ENCODE results near the gene SEC63. TPM values are rescaled to one million over a fixed set of nuclear protein-coding genes. Genes with fewer than 3 reads are reported as not detected.

The SEC63 gene, protein sequence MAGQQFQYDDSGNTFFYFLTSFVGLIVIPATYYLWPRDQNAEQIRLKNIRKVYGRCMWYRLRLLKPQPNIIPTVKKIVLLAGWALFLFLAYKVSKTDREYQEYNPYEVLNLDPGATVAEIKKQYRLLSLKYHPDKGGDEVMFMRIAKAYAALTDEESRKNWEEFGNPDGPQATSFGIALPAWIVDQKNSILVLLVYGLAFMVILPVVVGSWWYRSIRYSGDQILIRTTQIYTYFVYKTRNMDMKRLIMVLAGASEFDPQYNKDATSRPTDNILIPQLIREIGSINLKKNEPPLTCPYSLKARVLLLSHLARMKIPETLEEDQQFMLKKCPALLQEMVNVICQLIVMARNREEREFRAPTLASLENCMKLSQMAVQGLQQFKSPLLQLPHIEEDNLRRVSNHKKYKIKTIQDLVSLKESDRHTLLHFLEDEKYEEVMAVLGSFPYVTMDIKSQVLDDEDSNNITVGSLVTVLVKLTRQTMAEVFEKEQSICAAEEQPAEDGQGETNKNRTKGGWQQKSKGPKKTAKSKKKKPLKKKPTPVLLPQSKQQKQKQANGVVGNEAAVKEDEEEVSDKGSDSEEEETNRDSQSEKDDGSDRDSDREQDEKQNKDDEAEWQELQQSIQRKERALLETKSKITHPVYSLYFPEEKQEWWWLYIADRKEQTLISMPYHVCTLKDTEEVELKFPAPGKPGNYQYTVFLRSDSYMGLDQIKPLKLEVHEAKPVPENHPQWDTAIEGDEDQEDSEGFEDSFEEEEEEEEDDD
- 10 to 100 TPM; 34.8 to 80.9 (median 41.3) TPM for total RNA-seq

DNA sequence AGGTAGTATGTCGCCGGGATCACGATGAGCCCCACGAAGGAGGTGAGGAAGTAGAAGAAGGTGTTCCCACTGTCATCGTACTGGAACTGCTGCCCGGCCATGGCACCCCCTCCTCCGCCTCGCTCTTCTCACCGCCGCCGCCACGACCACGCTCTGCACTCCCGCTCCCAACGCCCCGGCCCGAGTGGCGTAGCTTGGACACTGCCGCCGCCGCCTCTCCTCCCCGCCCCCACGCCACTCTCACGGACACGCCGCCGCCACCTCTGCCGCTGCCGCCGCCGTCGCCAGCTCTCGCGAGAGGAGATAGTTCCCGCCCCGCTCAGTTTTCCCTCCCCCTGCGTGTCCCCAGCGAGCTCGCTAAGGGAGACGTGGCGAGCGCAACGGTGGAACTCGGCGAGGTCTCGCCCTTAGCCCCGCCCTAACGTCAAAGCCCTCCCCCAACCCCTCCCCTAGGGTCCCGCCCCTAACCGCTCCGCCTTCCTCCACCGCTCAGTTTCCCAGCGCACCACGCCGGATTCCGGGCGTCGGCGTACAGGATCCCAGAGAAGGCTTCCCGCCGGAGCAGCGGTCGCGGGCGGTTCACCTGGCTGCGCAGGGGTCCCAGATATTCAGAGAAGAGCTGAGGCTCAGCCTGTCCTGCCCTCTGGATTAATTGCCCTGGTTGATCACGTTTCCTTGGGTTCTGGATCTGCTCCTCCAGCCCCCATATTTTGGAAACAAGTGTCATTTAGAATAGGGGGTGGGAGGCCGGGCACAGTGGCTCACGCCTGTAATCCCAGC, at the start of gene SEC63:
TSS of gene SEC63 (minus strand) at position 300 of the 780 bp plus-strand sequence. CDS start at position 101, 199 bp downstream.
- H3K4me3 ChIP-seq: peak within 1 kb of the TSS; percentile 69 to 96 (median 84)
- H3K9me3 ChIP-seq: no peaks in the 10 kb centered on the region
- H3K27ac ChIP-seq: peak within 1 kb of the TSS; percentile 83 to 97 (median 90)
- no peaks in the 10 kb centered on the region for H3K27me3 ChIP-seq
- no peaks in the 10 kb centered on the region for H3K36me3 ChIP-seq
- DNase-seq: peak; percentile 94 to 99 (median 98)
- peaks cover 0 to 14% (median 0%) of the 10 kb centered on the region in 4 donors for H3K4me1 ChIP-seq
- TF ChIP-seq POLR2A (IDR thresholded peaks at IDR 0.05): peak; percentile 88 to 93
- TF ChIP-seq, protein P1, sequence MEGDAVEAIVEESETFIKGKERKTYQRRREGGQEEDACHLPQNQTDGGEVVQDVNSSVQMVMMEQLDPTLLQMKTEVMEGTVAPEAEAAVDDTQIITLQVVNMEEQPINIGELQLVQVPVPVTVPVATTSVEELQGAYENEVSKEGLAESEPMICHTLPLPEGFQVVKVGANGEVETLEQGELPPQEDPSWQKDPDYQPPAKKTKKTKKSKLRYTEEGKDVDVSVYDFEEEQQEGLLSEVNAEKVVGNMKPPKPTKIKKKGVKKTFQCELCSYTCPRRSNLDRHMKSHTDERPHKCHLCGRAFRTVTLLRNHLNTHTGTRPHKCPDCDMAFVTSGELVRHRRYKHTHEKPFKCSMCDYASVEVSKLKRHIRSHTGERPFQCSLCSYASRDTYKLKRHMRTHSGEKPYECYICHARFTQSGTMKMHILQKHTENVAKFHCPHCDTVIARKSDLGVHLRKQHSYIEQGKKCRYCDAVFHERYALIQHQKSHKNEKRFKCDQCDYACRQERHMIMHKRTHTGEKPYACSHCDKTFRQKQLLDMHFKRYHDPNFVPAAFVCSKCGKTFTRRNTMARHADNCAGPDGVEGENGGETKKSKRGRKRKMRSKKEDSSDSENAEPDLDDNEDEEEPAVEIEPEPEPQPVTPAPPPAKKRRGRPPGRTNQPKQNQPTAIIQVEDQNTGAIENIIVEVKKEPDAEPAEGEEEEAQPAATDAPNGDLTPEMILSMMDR (IDR thresholded peaks at IDR 0.05): no peak

DNA sequence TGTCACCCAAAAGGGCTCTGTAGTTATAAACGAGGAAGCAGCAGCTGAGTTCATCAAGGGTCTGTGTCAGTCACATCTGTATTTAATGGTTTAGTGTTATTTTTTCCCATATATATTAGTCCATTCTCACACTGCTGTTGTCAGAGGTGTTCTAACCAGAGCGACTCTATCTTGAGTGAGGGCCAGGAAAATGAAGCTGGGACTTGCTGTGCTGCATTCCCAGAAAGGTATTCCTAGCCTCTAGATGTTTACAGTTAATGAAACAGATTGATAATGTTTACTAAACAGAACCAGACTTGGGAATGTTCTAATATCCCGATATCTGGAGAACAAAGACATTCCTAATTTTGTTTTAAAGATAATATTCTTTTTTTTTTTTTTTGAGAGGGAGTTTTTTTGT, 48.0 kb upstream of the SEC63 start:
- no peak overlapping the region for H3K27ac ChIP-seq
- H3K27me3 ChIP-seq: no peaks in the 10 kb centered on the region
- no peaks in the 10 kb centered on the region for H3K36me3 ChIP-seq
- DNase-seq: no peak
- peaks cover 0 to 5% (median 0%) of the 10 kb centered on the region in 4 donors for H3K4me1 ChIP-seq
- no peak overlapping the region for H3K4me3 ChIP-seq
- H3K9me3 ChIP-seq: peaks cover 0 to 4% (median 0%) of the 10 kb centered on the region in 4 donors
- TF ChIP-seq, protein P1 (IDR thresholded peaks at IDR 0.05): no peak

DNA sequence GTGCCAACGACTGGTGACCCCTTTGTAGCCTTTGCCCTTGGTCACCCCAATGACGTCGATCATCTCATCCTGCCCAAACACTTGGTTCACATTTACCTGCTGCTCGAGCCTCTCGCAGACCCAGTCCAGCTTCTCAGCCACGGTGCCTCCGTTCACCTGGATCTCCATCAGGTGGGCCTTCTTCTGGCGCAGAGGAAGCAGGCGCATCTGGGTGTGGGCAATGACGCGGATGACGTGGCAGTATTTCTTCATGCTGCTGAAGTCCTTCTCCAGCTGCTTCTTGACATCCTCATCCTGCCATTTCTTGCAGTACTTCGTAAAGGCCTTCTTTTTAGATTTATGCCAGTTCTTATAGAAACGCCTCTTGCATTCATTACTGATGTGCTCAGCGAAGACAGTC, 46.9 kb upstream of the SEC63 start:
- H3K9me3 ChIP-seq: peaks cover 0 to 4% (median 0%) of the 10 kb centered on the region in 4 donors
- TF ChIP-seq, protein P1 (IDR thresholded peaks at IDR 0.05): no peak
- TF ChIP-seq POLR2A (IDR thresholded peaks at IDR 0.05): no peak
- no peak for DNase-seq
- H3K36me3 ChIP-seq: no peaks in the 10 kb centered on the region
- H3K4me3 ChIP-seq: no peak overlapping the region
- peaks cover 0 to 5% (median 0%) of the 10 kb centered on the region in 4 donors for H3K4me1 ChIP-seq
- no peaks in the 10 kb centered on the region for H3K27me3 ChIP-seq
- no peak overlapping the region for H3K27ac ChIP-seq

DNA sequence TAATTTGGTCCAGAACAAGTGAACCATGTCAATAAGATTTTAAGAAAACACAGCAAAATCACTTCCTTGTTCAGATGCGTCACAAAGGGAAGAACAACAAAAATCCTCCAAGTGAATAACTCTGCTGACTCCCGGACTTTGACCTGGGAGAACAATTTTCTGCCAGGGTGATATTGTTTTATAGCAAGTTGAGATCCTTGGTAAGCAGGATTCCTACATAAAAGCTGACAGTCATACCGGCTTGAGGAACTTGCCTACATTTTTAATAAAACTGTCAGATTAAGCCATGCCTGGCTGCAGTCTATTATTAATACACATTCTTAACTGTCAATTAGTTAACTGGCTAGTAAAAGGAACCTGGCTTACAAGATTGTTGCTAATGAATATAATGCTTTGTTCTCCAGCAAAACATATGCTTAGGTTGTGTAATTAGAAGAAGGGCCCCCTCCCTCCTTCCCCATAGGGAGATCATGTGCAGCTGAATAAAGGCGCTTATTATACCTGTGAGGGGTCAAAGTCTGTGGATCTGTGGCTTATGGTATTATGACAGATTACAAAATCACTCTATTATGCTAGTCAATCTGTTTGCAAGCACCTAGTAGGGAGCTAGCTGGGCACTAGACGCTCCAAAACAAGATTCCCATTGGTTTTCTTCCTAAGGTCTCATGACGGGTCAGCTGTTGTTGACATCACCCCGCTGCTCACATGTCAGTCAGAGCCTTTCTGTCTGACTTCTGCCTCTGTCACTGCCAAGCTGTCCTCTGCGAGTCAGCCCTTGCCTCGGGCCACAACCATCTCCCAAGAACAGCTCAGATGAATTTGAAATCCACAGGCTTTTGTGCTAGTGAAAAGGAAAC, 44.6 kb upstream of the SEC63 start:
- Histone ChIP-seq H3K27ac (peak overlapping the region in 3 of 4 donors; percentile 70 to 95 (median 89)), H3K4me3 (peak overlapping the region in 2 of 4 donors; percentile 1 to 30), H3K27me3 (no peaks in the 10 kb centered on the region), H3K9me3 (no peaks in the 10 kb centered on the region), H3K4me1 (peaks cover 0 to 5% (median 0%) of the 10 kb centered on the region in 4 donors), H3K36me3 (no peaks in the 10 kb centered on the region)
- TF ChIP-seq, protein P1 (IDR thresholded peaks at IDR 0.05): no peak
- peak; percentile 14 to 68 for TF ChIP-seq POLR2A (IDR thresholded peaks at IDR 0.05)
- peak in 2 of 3 donors; percentile 69 to 78 for DNase-seq
